ENCODE measurements around the gene PDE6B.

Gene PDE6B

GRCh38 chr4:581181-581580, 44.2 kb upstream of the PDE6B start:
- no peak for TF ChIP-seq CTCF (IDR thresholded peaks at IDR 0.05)

GRCh38 chr4:581753-582361, 43.5 kb upstream of the PDE6B start:
- TF ChIP-seq CTCF (IDR thresholded peaks at IDR 0.05), result no peak

GRCh38 chr4:583820-584219, 41.6 kb upstream of the PDE6B start:
- TF ChIP-seq CTCF (IDR thresholded peaks at IDR 0.05), result no peak

GRCh38 chr4:587671-588350, 37.6 kb upstream of the PDE6B start:
- no peak for TF ChIP-seq CTCF (IDR thresholded peaks at IDR 0.05)

GRCh38 chr4:588351-588849, 37.0 kb upstream of the PDE6B start:
- TF ChIP-seq CTCF (IDR thresholded peaks at IDR 0.05), result no peak

- no peak for TF ChIP-seq CTCF (IDR thresholded peaks at IDR 0.05)
Observed at GRCh38 chr4:589219-589963, 36.0 kb upstream of the PDE6B start.

- TF ChIP-seq CTCF (IDR thresholded peaks at IDR 0.05), result no peak
Observed at GRCh38 chr4:590313-590841, 35.0 kb upstream of the PDE6B start.

Measured in LNCAP (cell line).